Fibroblast of mammary gland (primary cell): ENCODE measurements around the gene SVBP.

ENCODE experiments used
- DNase-seq: peaks from one replicate; pipeline ENCODE4 v3.0.0-alpha.2; 2010; ENCODE audit warnings: low read depth
- H3K4me3 ChIP-seq: 2 replicates; pipeline ENCODE4 v1.5.1; 2011; ENCODE audit warnings: low read depth, mild to moderate bottlenecking, low read length, moderate library complexity; ENCODE audit not compliant: control insufficient read depth
- TF ChIP-seq, protein P1 (sequence below): conservative IDR thresholded peaks from 2 replicates; pipeline ENCODE4 v1.5.1; 2011; ENCODE audit warnings: low read depth, low read length, inconsistent platforms; ENCODE audit not compliant: control insufficient read depth, insufficient read depth

SVBP gene

GRCh38 chr1:42759114-42759513 lies 58.1 kb downstream of the SVBP start:
- DNase-seq, result no peak
- TF ChIP-seq, protein P1, sequence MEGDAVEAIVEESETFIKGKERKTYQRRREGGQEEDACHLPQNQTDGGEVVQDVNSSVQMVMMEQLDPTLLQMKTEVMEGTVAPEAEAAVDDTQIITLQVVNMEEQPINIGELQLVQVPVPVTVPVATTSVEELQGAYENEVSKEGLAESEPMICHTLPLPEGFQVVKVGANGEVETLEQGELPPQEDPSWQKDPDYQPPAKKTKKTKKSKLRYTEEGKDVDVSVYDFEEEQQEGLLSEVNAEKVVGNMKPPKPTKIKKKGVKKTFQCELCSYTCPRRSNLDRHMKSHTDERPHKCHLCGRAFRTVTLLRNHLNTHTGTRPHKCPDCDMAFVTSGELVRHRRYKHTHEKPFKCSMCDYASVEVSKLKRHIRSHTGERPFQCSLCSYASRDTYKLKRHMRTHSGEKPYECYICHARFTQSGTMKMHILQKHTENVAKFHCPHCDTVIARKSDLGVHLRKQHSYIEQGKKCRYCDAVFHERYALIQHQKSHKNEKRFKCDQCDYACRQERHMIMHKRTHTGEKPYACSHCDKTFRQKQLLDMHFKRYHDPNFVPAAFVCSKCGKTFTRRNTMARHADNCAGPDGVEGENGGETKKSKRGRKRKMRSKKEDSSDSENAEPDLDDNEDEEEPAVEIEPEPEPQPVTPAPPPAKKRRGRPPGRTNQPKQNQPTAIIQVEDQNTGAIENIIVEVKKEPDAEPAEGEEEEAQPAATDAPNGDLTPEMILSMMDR, result no peak
- no peak overlapping the region for H3K4me3 ChIP-seq

GRCh38 chr1:42758641-42759040 lies 58.6 kb downstream of the SVBP start:
- no peak for DNase-seq
- H3K4me3 ChIP-seq, result no peak overlapping the region
- TF ChIP-seq, protein P1, result no peak

GRCh38 chr1:42757892-42758275 lies 59.3 kb downstream of the SVBP start:
- H3K4me3 ChIP-seq, result no peak overlapping the region
- DNase-seq, result no peak
- TF ChIP-seq, protein P1, result no peak
